K562 (cell line): ENCODE results near the gene ZSWIM4. TPM values are rescaled to one million over a fixed set of nuclear protein-coding genes. Genes with fewer than 3 reads are reported as not detected.

Experiments
- ATF7 ChIP-seq: fragments of 450-650 bp; IDR thresholded peaks from 2 replicates; pipeline ENCODE4 v1.7.1; 2014; ENCODE audit warnings: mild to moderate bottlenecking, moderate library complexity
- GABPB2 ChIP-seq: fragments of 250-450 bp; sonication (Bioruptor Pico); conservative IDR thresholded peaks from 2 replicates; pipeline ENCODE4 v1.5.1; 2021; ENCODE audit warnings: mild to moderate bottlenecking
- HNRNPK ChIP-seq: fragments of 200-400 bp; formaldehyde crosslinking; IDR thresholded peaks from one replicate; pipeline ENCODE4 v1.6.1; 2018; ENCODE audit warnings: mild to moderate bottlenecking, low read depth, low read length; ENCODE audit not compliant: poor library complexity, severe bottlenecking
- KLF6 ChIP-seq: fragments of 250-450 bp; sonication (Bioruptor Pico); IDR thresholded peaks from 2 replicates; pipeline ENCODE4 v1.4.0; 2020; ENCODE audit warnings: mild to moderate bottlenecking, moderate library complexity, borderline replicate concordance
- LARP7 ChIP-seq: fragments of 450-650 bp; IDR thresholded peaks from 2 replicates; pipeline ENCODE4 v1.6.1; 2016
- PYGO2 ChIP-seq: fragments of 450-650 bp; IDR thresholded peaks from 2 replicates; pipeline ENCODE4 v1.6.1; 2016; ENCODE audit warnings: mild to moderate bottlenecking, missing genetic modification characterization, moderate library complexity, missing compliant biosample characterization
- SMARCB1 ChIP-seq: IDR thresholded peaks from 2 replicates; pipeline ENCODE4 v1.6.1; 2011; ENCODE audit warnings: improper control_type of control experiment, low read depth; ENCODE audit not compliant: insufficient read length
- TCF3 ChIP-seq: sonication (generic); formaldehyde crosslinking; IDR thresholded peaks from 2 replicates; pipeline ENCODE4 v1.4.0; 2020; ENCODE audit warnings: mild to moderate bottlenecking, missing genetic modification reagents
- ZBTB1 ChIP-seq: sonication (generic); formaldehyde crosslinking; IDR thresholded peaks from 2 replicates; pipeline ENCODE4 v1.8.1; 2023; ENCODE audit warnings: missing genetic modification reagents, low read depth, mild to moderate bottlenecking, borderline replicate concordance
- ZC3H8 ChIP-seq: fragments of 450-650 bp; IDR thresholded peaks from 2 replicates; pipeline ENCODE4 v1.6.1; 2017
- ZNF175 ChIP-seq: fragments of 200-800 bp; sonication (Bioruptor generic); IDR thresholded peaks from 2 replicates; pipeline ENCODE4 v1.6.1; 2016; ENCODE audit warnings: low read depth, mild to moderate bottlenecking, missing genetic modification characterization, missing compliant biosample characterization
- ZNF197 ChIP-seq: fragments of 200-800 bp; sonication (Bioruptor generic); IDR thresholded peaks from 2 replicates; pipeline ENCODE4 v1.6.1; 2016; ENCODE audit warnings: low read depth, missing genetic modification characterization, missing compliant biosample characterization
- ZNF639 ChIP-seq, 2 experiments: fragments of 200-800 bp in 1 of 2; sonication (Bioruptor generic) in 1 of 2; sonication (generic) in 1 of 2; formaldehyde crosslinking in 1 of 2; IDR thresholded peaks in 1 of 2; conservative IDR thresholded peaks in 1 of 2; 2 replicates each; pipeline versions ENCODE4 v1.5.0 to v1.6.1; 2016 to 2020; ENCODE audit warnings: missing compliant biosample characterization in 1 of 2, missing genetic modification characterization in 1 of 2, missing genetic modification reagents in 1 of 2
- ZNF76 ChIP-seq: fragments of 250-450 bp; sonication (Bioruptor Pico); IDR thresholded peaks from 2 replicates; pipeline ENCODE4 v1.4.0; 2020; ENCODE audit warnings: mild to moderate bottlenecking, moderate library complexity, borderline replicate concordance
- ZNF764 ChIP-seq: fragments of 250-450 bp; sonication (Bioruptor Pico); IDR thresholded peaks from 2 replicates; pipeline ENCODE4 v1.4.0; 2020; ENCODE audit warnings: low read depth, mild to moderate bottlenecking, moderate library complexity
- ZSCAN29 ChIP-seq: fragments of 450-650 bp; IDR thresholded peaks from 2 replicates; pipeline ENCODE4 v1.6.1; 2017
- polyA plus RNA-seq, 8 experiments: library from polyadenylated mRNA; depleted of rRNA in 4 of 8; stranded (reverse) in 5 of 8; unstranded in 3 of 8; fragments of >200 nt; fragmentation: Nextera tagmentation in 2 of 8; fragmentation: Illumina TruSeq in 1 of 8; extraction: Ambion mirVana in 2 of 8; extraction: Trizol in 1 of 8; gene quantifications; 2 replicates each; pipeline versions ENCODE4 v1.2.1 to v1.2.3, GENCODE V29; 2011 to 2014; ENCODE audit warnings: inconsistent platforms in 1 of 8, missing spikeins in 1 of 8
- total RNA-seq, 7 experiments: library from RNA; depleted of rRNA in 6 of 7; stranded (reverse); fragments of >200 nt in 6 of 7; fragmentation: Illumina TruSeq in 2 of 7; extraction: Trizol in 2 of 7; gene quantifications; 2 replicates each; pipeline versions ENCODE4 v1.2.1 to v1.2.3, GENCODE V29; 2011 to 2021; ENCODE audit warnings: low replicate concordance in 1 of 7
- TF ChIP-seq, protein P1 (sequence below): fragments of 450-650 bp; IDR thresholded peaks from 2 replicates; pipeline ENCODE4 v1.7.1; 2018; ENCODE audit warnings: mild to moderate bottlenecking, low read depth; ENCODE audit not compliant: partially characterized antibody
- TF ChIP-seq, protein P2 (sequence below): sonication (generic); formaldehyde crosslinking; IDR thresholded peaks from 2 replicates; pipeline ENCODE4 v1.9.0; 2022; ENCODE audit warnings: mild to moderate bottlenecking, missing genetic modification reagents
- TF ChIP-seq, protein P3 (sequence below): IDR thresholded peaks from 3 replicates; pipeline ENCODE4 v1.6.1; 2011; ENCODE audit warnings: borderline replicate concordance, mild to moderate bottlenecking, moderate library complexity; ENCODE audit not compliant: insufficient read length; ENCODE audit errors: extremely low read depth

Gene ZSWIM4
- total and polyA plus RNA-seq, 9 of the 15 experiments (the other 6 are each of a cell fraction or from before 2014, with no cell fraction given) = 0.25 to 3.7 (median 0.79) TPM; not detected in 2

- TF ChIP-seq, protein P1, sequence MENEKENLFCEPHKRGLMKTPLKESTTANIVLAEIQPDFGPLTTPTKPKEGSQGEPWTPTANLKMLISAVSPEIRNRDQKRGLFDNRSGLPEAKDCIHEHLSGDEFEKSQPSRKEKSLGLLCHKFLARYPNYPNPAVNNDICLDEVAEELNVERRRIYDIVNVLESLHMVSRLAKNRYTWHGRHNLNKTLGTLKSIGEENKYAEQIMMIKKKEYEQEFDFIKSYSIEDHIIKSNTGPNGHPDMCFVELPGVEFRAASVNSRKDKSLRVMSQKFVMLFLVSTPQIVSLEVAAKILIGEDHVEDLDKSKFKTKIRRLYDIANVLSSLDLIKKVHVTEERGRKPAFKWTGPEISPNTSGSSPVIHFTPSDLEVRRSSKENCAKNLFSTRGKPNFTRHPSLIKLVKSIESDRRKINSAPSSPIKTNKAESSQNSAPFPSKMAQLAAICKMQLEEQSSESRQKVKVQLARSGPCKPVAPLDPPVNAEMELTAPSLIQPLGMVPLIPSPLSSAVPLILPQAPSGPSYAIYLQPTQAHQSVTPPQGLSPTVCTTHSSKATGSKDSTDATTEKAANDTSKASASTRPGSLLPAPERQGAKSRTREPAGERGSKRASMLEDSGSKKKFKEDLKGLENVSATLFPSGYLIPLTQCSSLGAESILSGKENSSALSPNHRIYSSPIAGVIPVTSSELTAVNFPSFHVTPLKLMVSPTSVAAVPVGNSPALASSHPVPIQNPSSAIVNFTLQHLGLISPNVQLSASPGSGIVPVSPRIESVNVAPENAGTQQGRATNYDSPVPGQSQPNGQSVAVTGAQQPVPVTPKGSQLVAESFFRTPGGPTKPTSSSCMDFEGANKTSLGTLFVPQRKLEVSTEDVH = peak; percentile 100
- no peak for TF ChIP-seq SMARCB1
- 0 out of 2 replicates have a peak, but pooled peaks have one; percentile 50 for TF ChIP-seq GABPB2 (CRISPR knock-in tag)
- TF ChIP-seq ZSCAN29 = 0 out of 2 replicates have a peak, but pooled peaks have one; percentile 34
- TF ChIP-seq ZNF197 (CRISPR knock-in tag) = peak; percentile 93
- TF ChIP-seq PYGO2 (tag) = no peak
- peak; percentile 99 for TF ChIP-seq ZNF76 (CRISPR knock-in tag)
- TF ChIP-seq ZC3H8 = no peak
- no peak for TF ChIP-seq HNRNPK
- 0 out of 2 replicates have a peak, but pooled peaks have one; percentile 3 for TF ChIP-seq LARP7
- TF ChIP-seq, protein P2, sequence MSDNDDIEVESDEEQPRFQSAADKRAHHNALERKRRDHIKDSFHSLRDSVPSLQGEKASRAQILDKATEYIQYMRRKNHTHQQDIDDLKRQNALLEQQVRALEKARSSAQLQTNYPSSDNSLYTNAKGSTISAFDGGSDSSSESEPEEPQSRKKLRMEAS (CRISPR knock-in tag) = peak; percentile 88
- peak; percentile 21; the same call in 1 of the 2 replicates for TF ChIP-seq ZBTB1 (CRISPR knock-in tag)
- TF ChIP-seq, protein P3, sequence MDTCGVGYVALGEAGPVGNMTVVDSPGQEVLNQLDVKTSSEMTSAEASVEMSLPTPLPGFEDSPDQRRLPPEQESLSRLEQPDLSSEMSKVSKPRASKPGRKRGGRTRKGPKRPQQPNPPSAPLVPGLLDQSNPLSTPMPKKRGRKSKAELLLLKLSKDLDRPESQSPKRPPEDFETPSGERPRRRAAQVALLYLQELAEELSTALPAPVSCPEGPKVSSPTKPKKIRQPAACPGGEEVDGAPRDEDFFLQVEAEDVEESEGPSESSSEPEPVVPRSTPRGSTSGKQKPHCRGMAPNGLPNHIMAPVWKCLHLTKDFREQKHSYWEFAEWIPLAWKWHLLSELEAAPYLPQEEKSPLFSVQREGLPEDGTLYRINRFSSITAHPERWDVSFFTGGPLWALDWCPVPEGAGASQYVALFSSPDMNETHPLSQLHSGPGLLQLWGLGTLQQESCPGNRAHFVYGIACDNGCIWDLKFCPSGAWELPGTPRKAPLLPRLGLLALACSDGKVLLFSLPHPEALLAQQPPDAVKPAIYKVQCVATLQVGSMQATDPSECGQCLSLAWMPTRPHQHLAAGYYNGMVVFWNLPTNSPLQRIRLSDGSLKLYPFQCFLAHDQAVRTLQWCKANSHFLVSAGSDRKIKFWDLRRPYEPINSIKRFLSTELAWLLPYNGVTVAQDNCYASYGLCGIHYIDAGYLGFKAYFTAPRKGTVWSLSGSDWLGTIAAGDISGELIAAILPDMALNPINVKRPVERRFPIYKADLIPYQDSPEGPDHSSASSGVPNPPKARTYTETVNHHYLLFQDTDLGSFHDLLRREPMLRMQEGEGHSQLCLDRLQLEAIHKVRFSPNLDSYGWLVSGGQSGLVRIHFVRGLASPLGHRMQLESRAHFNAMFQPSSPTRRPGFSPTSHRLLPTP = no peak
- TF ChIP-seq TCF3 (CRISPR knock-in tag) = peak; percentile 33; the same call in 1 of the 2 replicates
- TF ChIP-seq ATF7 = peak; percentile 77
- TF ChIP-seq KLF6 (CRISPR knock-in tag) = peak; percentile 59; the same call in 1 of the 2 replicates
- TF ChIP-seq ZNF639 (CRISPR knock-in tag; conservative IDR thresholded peaks at IDR 0.05 in 1 of 2, IDR thresholded peaks at IDR 0.05 in 1 of 2) = 0 out of 4 replicates have a peak, but pooled peaks of 1 of the 2 experiments have one; percentile 72
- TF ChIP-seq ZNF764 (CRISPR knock-in tag) = no peak
- TF ChIP-seq ZNF175 = peak; percentile 82
These were observed 20.7 kb upstream of the ZSWIM4 start, which contains the start of gene C19orf53 (continued) for GRCh38 chr19:13774217-13775191.
